ENCODE results near the gene MLH3. TPM values are rescaled to one million over a fixed set of nuclear protein-coding genes. Genes with fewer than 3 reads are reported as not detected.
A peak's percentile ranks its signal among the peaks of the same experiment; 100 is the strongest.
"Not testable (repeated sequence)": the region's sequence is repeated elsewhere in the genome, so short reads cannot be mapped to it uniquely, and the experiment has no call there.

MLH3 gene
- total RNA-seq, 1 experiment from 2014 or later = 13.2 TPM

DNA sequence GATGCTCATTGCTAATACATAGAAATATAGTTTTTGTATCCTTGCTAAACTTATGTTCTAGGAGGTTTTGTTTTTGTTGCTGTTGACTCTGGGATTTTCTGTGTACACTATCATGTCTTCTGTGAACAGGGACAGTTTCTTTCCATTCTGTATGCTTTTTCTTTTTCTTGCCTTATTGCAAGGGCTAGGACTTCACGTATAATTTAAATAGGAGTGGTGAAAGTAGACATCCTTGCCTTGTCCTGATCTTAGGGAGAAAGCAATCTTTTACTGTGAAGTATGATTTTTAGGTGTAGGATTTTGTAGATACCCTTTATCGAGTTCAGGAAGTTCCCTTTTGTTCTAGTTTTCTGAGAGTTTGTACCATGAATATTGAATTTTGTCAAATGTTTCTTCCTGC, 50.0 kb downstream of the MLH3 start:
- ChIA-PET CTCF (no interaction called here), POLR2A (ENCODE audit: unreplicated experiment) (no interaction called here)
- no peaks in the 10 kb centered on the region for H3K9me2 ChIP-seq (replicated peaks; ENCODE audit: low read length)
- ATAC-seq (no peak), DNase-seq (no peak)
- no peak overlapping the region for H3K27ac ChIP-seq (ENCODE audit: low read length)
- peaks cover 31% of the 10 kb centered on the region for H3K79me2 ChIP-seq (ENCODE audit: low read length)
- no peak overlapping the region for H3K4me2 ChIP-seq (ENCODE audit: low read length)
- H3K9me3 ChIP-seq (ENCODE audit: low read length) = no peaks in the 10 kb centered on the region
- 0 out of 2 replicates have a peak, but pooled peaks cover 3% of the 10 kb centered on the region for H4K20me1 ChIP-seq (ENCODE audit: low read length)
- no peak overlapping the region for H3K4me3 ChIP-seq (ENCODE audit: low read length)
- no peak for TF ChIP-seq EZH2phosphoT487 (IDR thresholded peaks at IDR 0.05; ENCODE audit: borderline replicate concordance, low read length)
- no peak for TF ChIP-seq EZH2 (IDR thresholded peaks at IDR 0.05; ENCODE audit: low read length, unreplicated experiment)
- TF ChIP-seq, protein P1, sequence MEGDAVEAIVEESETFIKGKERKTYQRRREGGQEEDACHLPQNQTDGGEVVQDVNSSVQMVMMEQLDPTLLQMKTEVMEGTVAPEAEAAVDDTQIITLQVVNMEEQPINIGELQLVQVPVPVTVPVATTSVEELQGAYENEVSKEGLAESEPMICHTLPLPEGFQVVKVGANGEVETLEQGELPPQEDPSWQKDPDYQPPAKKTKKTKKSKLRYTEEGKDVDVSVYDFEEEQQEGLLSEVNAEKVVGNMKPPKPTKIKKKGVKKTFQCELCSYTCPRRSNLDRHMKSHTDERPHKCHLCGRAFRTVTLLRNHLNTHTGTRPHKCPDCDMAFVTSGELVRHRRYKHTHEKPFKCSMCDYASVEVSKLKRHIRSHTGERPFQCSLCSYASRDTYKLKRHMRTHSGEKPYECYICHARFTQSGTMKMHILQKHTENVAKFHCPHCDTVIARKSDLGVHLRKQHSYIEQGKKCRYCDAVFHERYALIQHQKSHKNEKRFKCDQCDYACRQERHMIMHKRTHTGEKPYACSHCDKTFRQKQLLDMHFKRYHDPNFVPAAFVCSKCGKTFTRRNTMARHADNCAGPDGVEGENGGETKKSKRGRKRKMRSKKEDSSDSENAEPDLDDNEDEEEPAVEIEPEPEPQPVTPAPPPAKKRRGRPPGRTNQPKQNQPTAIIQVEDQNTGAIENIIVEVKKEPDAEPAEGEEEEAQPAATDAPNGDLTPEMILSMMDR (conservative IDR thresholded peaks at IDR 0.05; ENCODE audit: low read depth, low read length) = no peak
- no peaks in the 10 kb centered on the region for H3F3A ChIP-seq (ENCODE audit: low read length, unreplicated experiment)
- H2AFZ ChIP-seq (ENCODE audit: low read length) = no peak overlapping the region
- intact Hi-C loops (cut with micrococcal nuclease) = loop anchor here (5.0 kb wide), 1 partner anchor 61 kb away; the partner anchor contains the start of gene ACYP1
- BruUV-seq (replicated peaks) = no TSS peak
- H3K27me3 ChIP-seq (ENCODE audit: low read length) = no peaks in the 10 kb centered on the region
- peaks cover 28% of the 10 kb centered on the region for H3K4me1 ChIP-seq (ENCODE audit: insufficient read depth, low read length)
- H3K9ac ChIP-seq (ENCODE audit: low read length) = no peak overlapping the region
- H3K36me3 ChIP-seq (ENCODE audit: low read depth, low read length) = peaks cover 9% of the 10 kb centered on the region

- H3F3A ChIP-seq (ENCODE audit: low read length, unreplicated experiment); CTCF ChIA-PET; H3K27me3 ChIP-seq (ENCODE audit: low read length); intact Hi-C loops (cut with micrococcal nuclease); BruUV-seq (replicated peaks); H3K9ac ChIP-seq (ENCODE audit: low read length); H3K36me3 ChIP-seq (ENCODE audit: low read depth, low read length); H3K4me2 ChIP-seq (ENCODE audit: low read length); H3K79me2 ChIP-seq (ENCODE audit: low read length); H3K9me2 ChIP-seq (replicated peaks; ENCODE audit: low read length); H4K20me1 ChIP-seq (ENCODE audit: low read length); H3K27ac ChIP-seq (ENCODE audit: low read length); H3K4me3 ChIP-seq (ENCODE audit: low read length); POLR2A ChIA-PET (ENCODE audit: unreplicated experiment); H2AFZ ChIP-seq (ENCODE audit: low read length); DNase-seq; H3K9me3 ChIP-seq (ENCODE audit: low read length); H3K4me1 ChIP-seq (ENCODE audit: insufficient read depth, low read length); ATAC-seq: not testable (repeated sequence)
Measured at GRCh38 chr14:74995781-74996180, 55.5 kb downstream of the MLH3 start.

DNA sequence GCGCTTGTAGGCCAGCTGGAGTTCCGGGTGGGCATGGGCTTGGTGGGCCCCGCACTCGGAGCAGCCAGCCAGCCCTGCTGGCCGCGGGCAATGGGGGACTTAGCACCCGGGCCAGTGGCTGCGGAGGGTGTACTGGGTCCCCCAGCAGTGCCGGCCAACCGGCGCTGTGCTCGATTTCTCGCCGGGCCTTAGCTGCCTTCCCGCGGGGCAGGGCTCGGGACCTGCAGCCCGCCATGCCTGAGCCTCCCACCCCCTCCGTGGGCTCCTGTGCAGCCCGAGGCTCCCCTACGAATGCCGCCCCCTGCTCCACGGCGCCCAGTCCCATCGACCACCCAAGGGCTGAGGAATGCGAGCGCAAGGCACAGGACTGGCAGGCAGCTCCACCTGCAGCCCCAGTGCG, 57.1 kb downstream of the MLH3 start:
- H3K27ac ChIP-seq (ENCODE audit: low read length); H3K36me3 ChIP-seq (ENCODE audit: low read depth, low read length); H3K4me1 ChIP-seq (ENCODE audit: insufficient read depth, low read length); BruUV-seq (replicated peaks); H3K4me2 ChIP-seq (ENCODE audit: low read length); CTCF ChIA-PET; H3K79me2 ChIP-seq (ENCODE audit: low read length); H3K9me2 ChIP-seq (replicated peaks; ENCODE audit: low read length); H2AFZ ChIP-seq (ENCODE audit: low read length); H3K9me3 ChIP-seq (ENCODE audit: low read length); H3F3A ChIP-seq (ENCODE audit: low read length, unreplicated experiment); ATAC-seq; H4K20me1 ChIP-seq (ENCODE audit: low read length); H3K4me3 ChIP-seq (ENCODE audit: low read length); H3K9ac ChIP-seq (ENCODE audit: low read length); H3K27me3 ChIP-seq (ENCODE audit: low read length); intact Hi-C loops (cut with micrococcal nuclease); POLR2A ChIA-PET (ENCODE audit: unreplicated experiment); DNase-seq: not testable (repeated sequence)

DNA sequence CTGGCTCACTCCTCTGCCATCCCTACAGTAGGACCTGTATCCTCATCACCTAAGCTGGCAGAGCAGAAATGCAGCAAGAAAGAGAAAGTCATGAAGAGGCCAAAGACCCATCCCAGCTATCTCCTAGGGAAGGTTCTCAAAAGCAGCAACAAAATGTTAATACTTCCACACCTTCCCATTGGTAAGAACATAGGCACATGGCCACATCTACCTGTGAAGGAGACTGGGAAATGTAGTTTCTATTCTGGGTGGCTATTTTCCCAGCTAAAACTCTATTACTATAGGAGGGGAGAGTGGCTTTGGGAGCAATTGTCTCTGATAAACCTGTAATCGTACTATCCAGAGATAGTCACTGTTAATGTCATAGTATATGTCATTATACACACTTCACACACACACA, 62.3 kb downstream of the MLH3 start:
- no peak for ATAC-seq
- intact Hi-C loops (cut with micrococcal nuclease) = loop anchor here (1.0 to 5.0 kb wide), 3 partner anchors 13 to 73 kb away; partner anchors contain the start of genes ACYP1 and EIF2B2
- H3K4me1 ChIP-seq (ENCODE audit: insufficient read depth, low read length) = peaks cover 17% of the 10 kb centered on the region
- ChIA-PET CTCF (interaction anchor here (0.8 kb wide), 1 partner anchor 13 kb away, joined by 3 read pairs; the partner anchor contains the start of gene EIF2B2), POLR2A (ENCODE audit: unreplicated experiment) (interaction anchor here (0.6 to 1.0 kb wide), 3 partner anchors 9 to 200 kb away, joined by 3 to 18 read pairs (median 3); no protein-coding TSS in a partner anchor)
- 0 out of 2 replicates have a peak overlapping the region, but pooled peaks have one; percentile 40 for H3K4me2 ChIP-seq (ENCODE audit: low read length)
- H3K9me2 ChIP-seq (replicated peaks; ENCODE audit: low read length) = no peaks in the 10 kb centered on the region
- H3K4me3 ChIP-seq (ENCODE audit: low read length) = no peak overlapping the region
- H3K27me3 ChIP-seq (ENCODE audit: low read length) = no peaks in the 10 kb centered on the region
- peak overlapping the region; percentile 25; the same call in 1 of the 2 replicates for H3K27ac ChIP-seq (ENCODE audit: low read length)
- H4K20me1 ChIP-seq (ENCODE audit: low read length) = no peaks in the 10 kb centered on the region
- no peaks in the 10 kb centered on the region for H3K36me3 ChIP-seq (ENCODE audit: low read depth, low read length)
- no peak for DNase-seq
- H2AFZ ChIP-seq (ENCODE audit: low read length) = no peak overlapping the region
- BruUV-seq (replicated peaks) = no TSS peak
- TF ChIP-seq EZH2phosphoT487 (IDR thresholded peaks at IDR 0.05; ENCODE audit: borderline replicate concordance, low read length) (no peak), EZH2 (IDR thresholded peaks at IDR 0.05; ENCODE audit: low read length, unreplicated experiment) (no peak)
- TF ChIP-seq, protein P1 (conservative IDR thresholded peaks at IDR 0.05; ENCODE audit: low read depth, low read length) = no peak
- H3F3A ChIP-seq (ENCODE audit: low read length, unreplicated experiment) = no peaks in the 10 kb centered on the region
- no peak overlapping the region for H3K9ac ChIP-seq (ENCODE audit: low read length)
- no peaks in the 10 kb centered on the region for H3K9me3 ChIP-seq (ENCODE audit: low read length)
- no peaks in the 10 kb centered on the region for H3K79me2 ChIP-seq (ENCODE audit: low read length)
